HCT116 (cell line): ENCODE measurements around the gene ABHD17C. TPM values are rescaled to one million over a fixed set of nuclear protein-coding genes. Genes with fewer than 3 reads are reported as not detected.

Experiments used
- ATAC-seq: fragments of 200-7000 bp; cut with Tn5 transposase; 2 replicates; pipeline ENCODE4 v1.9.1; 2020; ENCODE audit warnings: mild to moderate bottlenecking, moderate library complexity
- BruUV-seq: library from RNA; stranded (reverse); fragments of 400-500 nt; replicated peaks from 2 replicates; lab custom pipeline; 2021; lab: Mats Ljungman, UMichigan
- CTCF ChIA-PET: fragments of 300-600 bp; sonication (Branson Sonifier 250); formaldehyde crosslinking; loops from one replicate; lab custom pipeline; 2021; ENCODE audit warnings: antibody characterized with exemption; lab: Charles Lee
- POLR2A ChIA-PET: fragments of 300-600, 350-600 bp; sonication (Branson Sonifier 250); formaldehyde crosslinking; loops from one replicate; lab custom pipeline; 2021; ENCODE audit warnings: antibody characterized with exemption; lab: Charles Lee
- RAD21 ChIA-PET, 2 experiments: fragments of 300-600 bp; sonication (Branson Sonifier 250); formaldehyde crosslinking; loops; one replicate each; lab custom pipeline; 2023; ENCODE audit warnings: low total read pairs in 2 of 2; ENCODE audit not compliant: uncharacterized antibody in 2 of 2, unreplicated experiment in 2 of 2, low non-redundant PET in 1 of 2; lab: Charles Lee
- DNase-seq: peaks from one replicate; pipeline ENCODE4 v3.0.0-alpha.2; 2010; ENCODE audit warnings: low read depth, low spot score
- H2AFZ ChIP-seq: fragments of 200-600 bp; shearing (Covaris generic), sonication (generic); 2 replicates; pipeline ENCODE4 v1.6.1; 2017; ENCODE audit warnings: low read depth, mixed run types, mixed read lengths, antibody characterized with exemption, low read length; ENCODE audit not compliant: poor library complexity, severe bottlenecking
- H3K27ac ChIP-seq: 2 replicates; pipeline ENCODE4 v1.5.1; 2012; ENCODE audit warnings: low read depth, low read length
- H3K27me3 ChIP-seq: fragments of 200-600 bp; sonication (generic); 2 replicates; pipeline ENCODE4 v1.6.1; 2016; ENCODE audit warnings: mixed run types, low read length, mixed read lengths; ENCODE audit not compliant: insufficient read depth
- H3K36me3 ChIP-seq, 2 experiments: fragments of 200-500 bp in 1 of 2; fragments of 200-600 bp in 1 of 2; sonication (Bioruptor generic) in 1 of 2; sonication (generic) in 1 of 2; 2 replicates each; pipeline versions ENCODE4 v1.5.1 to v1.6.1; 2014 to 2016; ENCODE audit warnings: low read length in 2 of 2, inconsistent platforms in 1 of 2, mixed read lengths in 1 of 2, mixed run types in 1 of 2; ENCODE audit not compliant: insufficient read depth in 2 of 2, control insufficient read depth in 1 of 2
- H3K4me1 ChIP-seq, 2 experiments: fragments of 200-600 bp in 1 of 2; sonication (generic) in 1 of 2; 2 replicates each; pipeline versions ENCODE4 v1.5.1 to v1.6.1; 2012 to 2017; ENCODE audit warnings: low read length in 2 of 2, inconsistent platforms in 1 of 2, mild to moderate bottlenecking in 1 of 2, mixed read lengths in 1 of 2, mixed run types in 1 of 2, moderate library complexity in 1 of 2; ENCODE audit not compliant: insufficient read depth in 2 of 2, control insufficient read depth in 1 of 2
- H3K4me2 ChIP-seq: fragments of 200-600 bp; sonication (generic); 2 replicates; pipeline ENCODE4 v1.6.1; 2017; ENCODE audit warnings: mixed run types, low read length, mixed read lengths
- H3K4me3 ChIP-seq, 2 experiments: fragments of 200-600 bp in 1 of 2; sonication (generic) in 1 of 2; replicated peaks in 1 of 2; 2 replicates each; pipeline ENCODE4 v1.5.1; 2011 to 2016; ENCODE audit warnings: low read length in 2 of 2, control low read depth in 1 of 2, low read depth in 1 of 2, mild to moderate bottlenecking in 1 of 2, mixed read lengths in 1 of 2, mixed run types in 1 of 2
- H3K79me2 ChIP-seq: fragments of 200-600 bp; sonication (generic); 2 replicates; pipeline ENCODE4 v1.6.1; 2017; ENCODE audit warnings: mild to moderate bottlenecking, mixed run types, low read length, moderate library complexity, mixed read lengths; ENCODE audit not compliant: insufficient read depth
- H3K9ac ChIP-seq: fragments of 200-600 bp; sonication (generic); 2 replicates; pipeline ENCODE4 v1.6.1; 2016; ENCODE audit warnings: low read length, mixed read lengths
- H3K9me2 ChIP-seq: fragments of 200-600 bp; sonication (generic), shearing (Covaris generic); 2 replicates; pipeline ENCODE4 v1.6.1; 2017; ENCODE audit warnings: mixed run types, mild to moderate bottlenecking, moderate library complexity; ENCODE audit not compliant: insufficient read depth
- H3K9me3 ChIP-seq, 2 experiments: fragments of 200-500 bp in 1 of 2; fragments of 200-600 bp in 1 of 2; sonication (Bioruptor generic) in 1 of 2; sonication (generic) in 1 of 2; 2 replicates each; pipeline ENCODE4 v1.6.1; 2014 to 2017; ENCODE audit warnings: low read length in 2 of 2, mixed read lengths in 2 of 2, inconsistent platforms in 1 of 2, low read depth in 1 of 2, mild to moderate bottlenecking in 1 of 2, mixed run types in 1 of 2, moderate library complexity in 1 of 2; ENCODE audit not compliant: control insufficient read depth in 1 of 2, insufficient read depth in 1 of 2
- H4K20me1 ChIP-seq: fragments of 200-600 bp; sonication (generic), shearing (Covaris generic); 2 replicates; pipeline ENCODE4 v1.6.1; 2017; ENCODE audit warnings: mixed run types, mild to moderate bottlenecking, moderate library complexity; ENCODE audit not compliant: insufficient read depth
- ATF3 ChIP-seq: IDR thresholded peaks from 2 replicates; pipeline ENCODE4 v1.6.1; 2012
- CBX3 ChIP-seq: IDR thresholded peaks from 2 replicates; pipeline ENCODE4 v1.6.1; 2012; ENCODE audit warnings: low read depth
- CEBPB ChIP-seq: IDR thresholded peaks from 2 replicates; pipeline ENCODE4 v1.6.1; 2012; ENCODE audit warnings: low read depth
- CTCF ChIP-seq, 3 experiments: fragments of 200-600 bp in 1 of 3; sonication (generic) in 1 of 3; IDR thresholded peaks in 2 of 3; conservative IDR thresholded peaks in 1 of 3; 2 replicates each; pipeline ENCODE4 v1.5.1; 2012 to 2017; ENCODE audit warnings: low read depth in 2 of 3, low read length in 2 of 3, antibody characterized with exemption in 1 of 3, borderline replicate concordance in 1 of 3, control low read depth in 1 of 3, mild to moderate bottlenecking in 1 of 3, mixed read lengths in 1 of 3, mixed run types in 1 of 3, moderate library complexity in 1 of 3; ENCODE audit not compliant: insufficient read depth in 1 of 3
- ELF1 ChIP-seq: IDR thresholded peaks from 2 replicates; pipeline ENCODE4 v1.6.1; 2012; ENCODE audit warnings: low read depth, borderline replicate concordance
- FOSL1 ChIP-seq: IDR thresholded peaks from 2 replicates; pipeline ENCODE4 v1.6.1; 2012; ENCODE audit warnings: low read depth
- JUND ChIP-seq: IDR thresholded peaks from 2 replicates; pipeline ENCODE4 v1.6.1; 2012
- MAX ChIP-seq: IDR thresholded peaks from 2 replicates; pipeline ENCODE4 v1.6.1; 2012
- POLR2AphosphoS5 ChIP-seq: IDR thresholded peaks from 2 replicates; pipeline ENCODE4 v1.6.1; 2011; ENCODE audit warnings: mild to moderate bottlenecking, low read depth, low read length, moderate library complexity
- RAD21 ChIP-seq: IDR thresholded peaks from 2 replicates; pipeline ENCODE4 v1.6.1; 2012; ENCODE audit warnings: low read depth, mild to moderate bottlenecking
- REST ChIP-seq: IDR thresholded peaks from 2 replicates; pipeline ENCODE4 v1.6.1; 2012; ENCODE audit warnings: low read depth
- SP1 ChIP-seq: IDR thresholded peaks from 2 replicates; pipeline ENCODE4 v1.6.1; 2012; ENCODE audit warnings: low read depth
- SRF ChIP-seq: IDR thresholded peaks from 2 replicates; pipeline ENCODE4 v1.6.1; 2012; ENCODE audit warnings: low read depth
- YY1 ChIP-seq: IDR thresholded peaks from 2 replicates; pipeline ENCODE4 v1.6.1; 2011; ENCODE audit warnings: low read length, low read depth, moderate library complexity, mild to moderate bottlenecking; ENCODE audit not compliant: insufficient replicate concordance; ENCODE audit errors: extremely low read depth
- ZFX ChIP-seq: fragments of 450-650 bp; IDR thresholded peaks from 2 replicates; pipeline ENCODE4 v1.6.1; 2017
- ZNF274 ChIP-seq: fragments of 200-500 bp; sonication (Bioruptor generic); IDR thresholded peaks from 2 replicates; pipeline ENCODE4 v1.6.1; 2014; ENCODE audit warnings: mild to moderate bottlenecking, low read depth, low read length, inconsistent platforms
- intact Hi-C: fragments of 100-400 bp; cut with micrococcal nuclease; formaldehyde crosslinking; loops from 2 replicates; pipeline ENCODE4 v1.10.0; 2022
- total RNA-seq: library from RNA; stranded (reverse); gene quantifications from one replicate; pipeline ENCODE4 v1.2.1, GENCODE V29; 2021; ENCODE audit not compliant: unreplicated experiment
- TF ChIP-seq, protein P1 (sequence below): IDR thresholded peaks from 2 replicates; pipeline ENCODE4 v1.6.1; 2011; ENCODE audit warnings: mild to moderate bottlenecking, low read length, moderate library complexity; ENCODE audit not compliant: insufficient replicate concordance; ENCODE audit errors: extremely low read depth

The ABHD17C gene
- total RNA-seq, 1 experiment from 2014 or later: 27.9 TPM

GRCh38 chr15:80768158-80768557, 73.0 kb downstream of the ABHD17C start:
- H3K79me2 ChIP-seq: no peaks in the 10 kb centered on the region
- no peak overlapping the region for H3K27ac ChIP-seq
- H3K9me2 ChIP-seq: no peaks in the 10 kb centered on the region
- peaks cover 0 to 7% of the 10 kb centered on the region in 2 experiments; a peak in 1 of 4 replicates for H3K4me1 ChIP-seq
- H3K4me3 ChIP-seq: no peak overlapping the region
- no TSS peak for BruUV-seq
- no peaks in the 10 kb centered on the region for H3K36me3 ChIP-seq
- ATAC-seq: no peak
- H3K4me2 ChIP-seq: no peak overlapping the region
- DNase-seq: no peak
- no peak overlapping the region for H2AFZ ChIP-seq
- ChIA-PET POLR2A (no interaction called here), RAD21 (no interaction called here), CTCF (interaction anchor here (1.3 to 1.4 kb wide), 2 partner anchors 9 to 201 kb away, joined by 5 to 18 read pairs; no protein-coding TSS in a partner anchor)
- no peak overlapping the region for H3K9ac ChIP-seq
- intact Hi-C loops: no loop called here
- no peak for TF ChIP-seq RAD21
- no peak for TF ChIP-seq REST
- TF ChIP-seq, protein P1, sequence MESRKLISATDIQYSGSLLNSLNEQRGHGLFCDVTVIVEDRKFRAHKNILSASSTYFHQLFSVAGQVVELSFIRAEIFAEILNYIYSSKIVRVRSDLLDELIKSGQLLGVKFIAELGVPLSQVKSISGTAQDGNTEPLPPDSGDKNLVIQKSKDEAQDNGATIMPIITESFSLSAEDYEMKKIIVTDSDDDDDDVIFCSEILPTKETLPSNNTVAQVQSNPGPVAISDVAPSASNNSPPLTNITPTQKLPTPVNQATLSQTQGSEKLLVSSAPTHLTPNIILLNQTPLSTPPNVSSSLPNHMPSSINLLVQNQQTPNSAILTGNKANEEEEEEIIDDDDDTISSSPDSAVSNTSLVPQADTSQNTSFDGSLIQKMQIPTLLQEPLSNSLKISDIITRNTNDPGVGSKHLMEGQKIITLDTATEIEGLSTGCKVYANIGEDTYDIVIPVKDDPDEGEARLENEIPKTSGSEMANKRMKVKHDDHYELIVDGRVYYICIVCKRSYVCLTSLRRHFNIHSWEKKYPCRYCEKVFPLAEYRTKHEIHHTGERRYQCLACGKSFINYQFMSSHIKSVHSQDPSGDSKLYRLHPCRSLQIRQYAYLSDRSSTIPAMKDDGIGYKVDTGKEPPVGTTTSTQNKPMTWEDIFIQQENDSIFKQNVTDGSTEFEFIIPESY: no peak
- no peak for TF ChIP-seq FOSL1
- TF ChIP-seq CTCF (IDR thresholded peaks at IDR 0.05 in 2 of 3, conservative IDR thresholded peaks at IDR 0.05 in 1 of 3; ENCODE audit: borderline replicate concordance in 1 of 3, insufficient read depth in 1 of 3, low read depth in 2 of 3, low read length in 2 of 3): no peak
- no peak for TF ChIP-seq SRF
- no peak for TF ChIP-seq MAX
- TF ChIP-seq CBX3: no peak
- TF ChIP-seq YY1: no peak
- no peak for TF ChIP-seq POLR2AphosphoS5
- no peak for TF ChIP-seq SP1
- no peak for TF ChIP-seq ZFX
- TF ChIP-seq ATF3: no peak
- no peak for TF ChIP-seq ELF1
- TF ChIP-seq JUND: no peak
- TF ChIP-seq ZNF274: no peak
- no peak for TF ChIP-seq CEBPB
- no peaks in the 10 kb centered on the region for H3K27me3 ChIP-seq
- H3K9me3 ChIP-seq: no peaks in the 10 kb centered on the region
- no peaks in the 10 kb centered on the region for H4K20me1 ChIP-seq
